Karpas-422 (cell line): Measurements from ENCODE around the gene IL17A. TPM values are rescaled to one million over a fixed set of nuclear protein-coding genes. Genes with fewer than 3 reads are reported as not detected.

Experiments
- DNase-seq: peaks from one replicate; pipeline ENCODE4 v3.0.0-alpha.2; 2015
- H2AFZ ChIP-seq: fragments of 200-600 bp; sonication (generic); 2 replicates; pipeline ENCODE4 v1.6.1; 2014; ENCODE audit warnings: antibody characterized with exemption, low read length, mixed read lengths
- H3K27ac ChIP-seq: fragments of 200-600 bp; sonication (generic); 2 replicates; pipeline ENCODE4 v1.5.1; 2014; ENCODE audit warnings: mild to moderate bottlenecking, low read length, moderate library complexity
- H3K27me3 ChIP-seq: fragments of 200-600 bp; sonication (generic); 2 replicates; pipeline ENCODE4 v1.6.1; 2014; ENCODE audit warnings: low read length, mixed read lengths
- H3K36me3 ChIP-seq: fragments of 200-600 bp; sonication (generic); 2 replicates; pipeline ENCODE4 v1.6.1; 2014; ENCODE audit warnings: low read length, mixed read lengths; ENCODE audit not compliant: insufficient read depth
- H3K4me1 ChIP-seq: fragments of 200-600 bp; sonication (generic); 2 replicates; pipeline ENCODE4 v1.6.1; 2014; ENCODE audit warnings: mild to moderate bottlenecking, low read length, mixed read lengths
- H3K4me2 ChIP-seq: fragments of 200-600 bp; sonication (generic); 2 replicates; pipeline ENCODE4 v1.6.1; 2014; ENCODE audit warnings: low read length, low read depth, mild to moderate bottlenecking; ENCODE audit not compliant: poor library complexity, severe bottlenecking
- H3K4me3 ChIP-seq: fragments of 200-600 bp; sonication (generic); 2 replicates; pipeline ENCODE4 v1.5.1; 2014; ENCODE audit warnings: mild to moderate bottlenecking, antibody characterized with exemption, low read length, mixed read lengths
- H3K79me2 ChIP-seq: fragments of 200-600 bp; sonication (generic); 2 replicates; pipeline ENCODE4 v1.6.1; 2014; ENCODE audit warnings: mild to moderate bottlenecking, low read length, mixed read lengths
- H3K9ac ChIP-seq: fragments of 200-600 bp; sonication (generic); 2 replicates; pipeline ENCODE4 v1.6.0; 2014; ENCODE audit warnings: low read length
- H3K9me2 ChIP-seq: fragments of 200-600 bp; sonication (generic), shearing (Covaris generic); replicated peaks from 2 replicates; pipeline ENCODE4 v1.6.0; 2014; ENCODE audit warnings: mild to moderate bottlenecking, low read length, moderate library complexity; ENCODE audit not compliant: insufficient read depth
- H3K9me3 ChIP-seq: fragments of 300-700, 200-600 bp; sonication (generic); 2 replicates; pipeline ENCODE4 v1.6.1; 2014; ENCODE audit warnings: low read length, mixed read lengths
- H4K20me1 ChIP-seq: fragments of 200-600 bp; sonication (generic); 2 replicates; pipeline ENCODE4 v1.6.1; 2014; ENCODE audit warnings: mild to moderate bottlenecking, antibody characterized with exemption, low read length, low read depth; ENCODE audit not compliant: insufficient read depth
- total RNA-seq: library from RNA; depleted of rRNA; stranded (reverse); fragments of >200 nt; shearing (Covaris generic); gene quantifications from 2 replicates; pipeline ENCODE4 v1.2.3, GENCODE V29; 2014; ENCODE audit warnings: low replicate concordance

Gene IL17A
- total RNA-seq, 1 experiment from 2014 or later: not detected

- Histone ChIP-seq H3K27ac (no peak overlapping the region), H3K9me3 (no peaks in the 10 kb centered on the region), H3K4me1 (no peaks in the 10 kb centered on the region), H3K9me2 (no peaks in the 10 kb centered on the region), H4K20me1 (no peaks in the 10 kb centered on the region), H3K27me3 (no peaks in the 10 kb centered on the region), H3K79me2 (no peaks in the 10 kb centered on the region), H3K4me3 (no peak overlapping the region), H3K36me3 (no peaks in the 10 kb centered on the region), H2AFZ (no peak overlapping the region), H3K9ac (no peak overlapping the region), H3K4me2 (no peak overlapping the region)
- DNase-seq: no peak
Measured at GRCh38 chr6:52176550-52176949, 9.6 kb upstream of the IL17A start.

GRCh38 chr6:52177961-52178360 lies 8.2 kb upstream of the IL17A start:
- Histone ChIP-seq H3K79me2 (no peaks in the 10 kb centered on the region), H3K36me3 (no peaks in the 10 kb centered on the region), H3K4me3 (no peak overlapping the region), H3K4me2 (no peak overlapping the region), H4K20me1 (no peaks in the 10 kb centered on the region), H3K9me2 (no peaks in the 10 kb centered on the region), H3K9ac (no peak overlapping the region), H3K27me3 (no peaks in the 10 kb centered on the region), H3K27ac (no peak overlapping the region), H3K9me3 (no peaks in the 10 kb centered on the region), H2AFZ (no peak overlapping the region), H3K4me1 (no peaks in the 10 kb centered on the region)
- DNase-seq: no peak

GRCh38 chr6:52180787-52181558 lies 5.2 kb upstream of the IL17A start:
- Histone ChIP-seq H4K20me1 (no peaks in the 10 kb centered on the region), H3K4me3 (no peak overlapping the region)

GRCh38 chr6:52183131-52183713 lies 3.0 kb upstream of the IL17A start:
- H3K27me3 ChIP-seq: no peaks in the 10 kb centered on the region
- H3K4me3 ChIP-seq: no peak overlapping the region
- H4K20me1 ChIP-seq: no peaks in the 10 kb centered on the region

More at GRCh38 chr6:52180787-52181558, 5.2 kb upstream of the IL17A start:
- H3K9me2 ChIP-seq: no peaks in the 10 kb centered on the region
- H3K79me2 ChIP-seq: no peaks in the 10 kb centered on the region
- H3K9ac ChIP-seq: no peak overlapping the region
- no peaks in the 10 kb centered on the region for H3K9me3 ChIP-seq
- H3K4me2 ChIP-seq: no peak overlapping the region
- no peak overlapping the region for H2AFZ ChIP-seq
- H3K27me3 ChIP-seq: no peaks in the 10 kb centered on the region
- no peak for DNase-seq
- no peaks in the 10 kb centered on the region for H3K36me3 ChIP-seq
- no peak overlapping the region for H3K27ac ChIP-seq
- H3K4me1 ChIP-seq: no peaks in the 10 kb centered on the region

GRCh38 chr6:52186480-52186879 lies 305 bp downstream of the IL17A start:
- Histone ChIP-seq H3K9me2 (no peaks in the 10 kb centered on the region), H4K20me1 (no peaks in the 10 kb centered on the region), H3K4me3 (no peak overlapping the region), H3K9ac (no peak overlapping the region), H3K4me1 (no peaks in the 10 kb centered on the region), H3K79me2 (no peaks in the 10 kb centered on the region), H3K36me3 (no peaks in the 10 kb centered on the region), H3K4me2 (no peak overlapping the region), H3K9me3 (no peaks in the 10 kb centered on the region), H3K27me3 (no peaks in the 10 kb centered on the region), H3K27ac (no peak overlapping the region), H2AFZ (no peak overlapping the region)
- no peak for DNase-seq

More at GRCh38 chr6:52183131-52183713, 3.0 kb upstream of the IL17A start:
- no peak overlapping the region for H3K9ac ChIP-seq
- no peak overlapping the region for H3K27ac ChIP-seq
- H3K4me1 ChIP-seq: no peaks in the 10 kb centered on the region
- no peaks in the 10 kb centered on the region for H3K9me2 ChIP-seq
- no peaks in the 10 kb centered on the region for H3K9me3 ChIP-seq
- H3K79me2 ChIP-seq: no peaks in the 10 kb centered on the region
- no peak overlapping the region for H3K4me2 ChIP-seq
- H2AFZ ChIP-seq: no peak overlapping the region
- no peaks in the 10 kb centered on the region for H3K36me3 ChIP-seq
- no peak for DNase-seq

- no peaks in the 10 kb centered on the region for H3K9me2 ChIP-seq
- H3K36me3 ChIP-seq: no peaks in the 10 kb centered on the region
- H3K9me3 ChIP-seq: no peaks in the 10 kb centered on the region
- no peak overlapping the region for H3K4me3 ChIP-seq
- H3K27me3 ChIP-seq: no peaks in the 10 kb centered on the region
- H3K27ac ChIP-seq: no peak overlapping the region
- DNase-seq: no peak
- no peak overlapping the region for H3K4me2 ChIP-seq
- H3K9ac ChIP-seq: no peak overlapping the region
- H4K20me1 ChIP-seq: no peaks in the 10 kb centered on the region
- H3K79me2 ChIP-seq: no peaks in the 10 kb centered on the region
- H2AFZ ChIP-seq: no peak overlapping the region
- H3K4me1 ChIP-seq: no peaks in the 10 kb centered on the region
Measured at GRCh38 chr6:52187098-52187497, 923 bp downstream of the IL17A start.

GRCh38 chr6:52189974-52190373 lies 3.8 kb downstream of the IL17A start:
- H3K9me3 ChIP-seq: no peaks in the 10 kb centered on the region
- no peak overlapping the region for H3K4me3 ChIP-seq
- H3K9ac ChIP-seq: no peak overlapping the region
- H3K79me2 ChIP-seq: no peaks in the 10 kb centered on the region
- no peaks in the 10 kb centered on the region for H3K4me1 ChIP-seq
- no peak for DNase-seq
- H3K4me2 ChIP-seq: no peak overlapping the region
- H4K20me1 ChIP-seq: no peaks in the 10 kb centered on the region
- H3K27me3 ChIP-seq: no peaks in the 10 kb centered on the region
- no peaks in the 10 kb centered on the region for H3K36me3 ChIP-seq
- H3K9me2 ChIP-seq: no peaks in the 10 kb centered on the region
- H3K27ac ChIP-seq: no peak overlapping the region
- H2AFZ ChIP-seq: no peak overlapping the region

- Histone ChIP-seq H3K4me2 (no peak overlapping the region), H3K9ac (no peak overlapping the region), H3K79me2 (no peaks in the 10 kb centered on the region), H3K27ac (no peak overlapping the region), H2AFZ (no peak overlapping the region), H3K36me3 (no peaks in the 10 kb centered on the region), H3K9me2 (no peaks in the 10 kb centered on the region), H3K4me1 (no peaks in the 10 kb centered on the region), H3K27me3 (no peaks in the 10 kb centered on the region), H4K20me1 (no peaks in the 10 kb centered on the region), H3K9me3 (no peaks in the 10 kb centered on the region), H3K4me3 (no peak overlapping the region)
- DNase-seq: no peak
Measured at GRCh38 chr6:52190409-52190808, 4.2 kb downstream of the IL17A start.
